WERI-Rb-1 (cell line): ENCODE results near the gene VDR.
"Not testable (repeated sequence)": the region's sequence is repeated elsewhere in the genome, so short reads cannot be mapped to it uniquely, and the experiment has no call there.

Experiments used
- DNase-seq: peaks from one replicate; pipeline ENCODE4 v3.0.0-alpha.2; 2020
- H3K27ac ChIP-seq: fragments of 250-450 bp; sonication (Bioruptor Pico); 2 replicates; pipeline ENCODE4 v1.5.1; 2020; ENCODE audit warnings: mild to moderate bottlenecking, moderate library complexity
- H3K27me3 ChIP-seq: fragments of 250-450 bp; sonication (Bioruptor Pico); 2 replicates; pipeline ENCODE4 v1.5.1; 2021; ENCODE audit warnings: mild to moderate bottlenecking, low read depth, moderate library complexity; ENCODE audit not compliant: insufficient read depth, severe bottlenecking
- H3K36me3 ChIP-seq: fragments of 250-450 bp; sonication (Bioruptor Pico); 2 replicates; pipeline ENCODE4 v1.5.1; 2020; ENCODE audit warnings: mild to moderate bottlenecking, moderate library complexity
- H3K4me3 ChIP-seq: 2 replicates; pipeline ENCODE4 v1.5.1; 2011; ENCODE audit warnings: low read depth, mild to moderate bottlenecking, control low read depth, low read length
- H3K9me3 ChIP-seq: fragments of 250-450 bp; sonication (Bioruptor Pico); 2 replicates; pipeline ENCODE4 v1.5.1; 2021; ENCODE audit warnings: mild to moderate bottlenecking, moderate library complexity; ENCODE audit not compliant: severe bottlenecking
- TF ChIP-seq, protein P1 (sequence below): IDR thresholded peaks from 2 replicates; pipeline ENCODE4 v1.5.1; 2011; ENCODE audit warnings: low read depth, mild to moderate bottlenecking, control low read depth, inconsistent platforms, low read length

VDR gene

GRCh38 chr12:47813511-47814196, 91.1 kb downstream of the VDR start:
- Histone ChIP-seq H3K4me3 (no peak overlapping the region), H3K9me3 (no peaks in the 10 kb centered on the region), H3K36me3 (0 out of 2 replicates have a peak, but pooled peaks cover 4% of the 10 kb centered on the region), H3K27me3 (no peaks in the 10 kb centered on the region), H3K27ac (no peak overlapping the region)
- TF ChIP-seq, protein P1, sequence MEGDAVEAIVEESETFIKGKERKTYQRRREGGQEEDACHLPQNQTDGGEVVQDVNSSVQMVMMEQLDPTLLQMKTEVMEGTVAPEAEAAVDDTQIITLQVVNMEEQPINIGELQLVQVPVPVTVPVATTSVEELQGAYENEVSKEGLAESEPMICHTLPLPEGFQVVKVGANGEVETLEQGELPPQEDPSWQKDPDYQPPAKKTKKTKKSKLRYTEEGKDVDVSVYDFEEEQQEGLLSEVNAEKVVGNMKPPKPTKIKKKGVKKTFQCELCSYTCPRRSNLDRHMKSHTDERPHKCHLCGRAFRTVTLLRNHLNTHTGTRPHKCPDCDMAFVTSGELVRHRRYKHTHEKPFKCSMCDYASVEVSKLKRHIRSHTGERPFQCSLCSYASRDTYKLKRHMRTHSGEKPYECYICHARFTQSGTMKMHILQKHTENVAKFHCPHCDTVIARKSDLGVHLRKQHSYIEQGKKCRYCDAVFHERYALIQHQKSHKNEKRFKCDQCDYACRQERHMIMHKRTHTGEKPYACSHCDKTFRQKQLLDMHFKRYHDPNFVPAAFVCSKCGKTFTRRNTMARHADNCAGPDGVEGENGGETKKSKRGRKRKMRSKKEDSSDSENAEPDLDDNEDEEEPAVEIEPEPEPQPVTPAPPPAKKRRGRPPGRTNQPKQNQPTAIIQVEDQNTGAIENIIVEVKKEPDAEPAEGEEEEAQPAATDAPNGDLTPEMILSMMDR, result no peak
- DNase-seq, result no peak

DNA sequence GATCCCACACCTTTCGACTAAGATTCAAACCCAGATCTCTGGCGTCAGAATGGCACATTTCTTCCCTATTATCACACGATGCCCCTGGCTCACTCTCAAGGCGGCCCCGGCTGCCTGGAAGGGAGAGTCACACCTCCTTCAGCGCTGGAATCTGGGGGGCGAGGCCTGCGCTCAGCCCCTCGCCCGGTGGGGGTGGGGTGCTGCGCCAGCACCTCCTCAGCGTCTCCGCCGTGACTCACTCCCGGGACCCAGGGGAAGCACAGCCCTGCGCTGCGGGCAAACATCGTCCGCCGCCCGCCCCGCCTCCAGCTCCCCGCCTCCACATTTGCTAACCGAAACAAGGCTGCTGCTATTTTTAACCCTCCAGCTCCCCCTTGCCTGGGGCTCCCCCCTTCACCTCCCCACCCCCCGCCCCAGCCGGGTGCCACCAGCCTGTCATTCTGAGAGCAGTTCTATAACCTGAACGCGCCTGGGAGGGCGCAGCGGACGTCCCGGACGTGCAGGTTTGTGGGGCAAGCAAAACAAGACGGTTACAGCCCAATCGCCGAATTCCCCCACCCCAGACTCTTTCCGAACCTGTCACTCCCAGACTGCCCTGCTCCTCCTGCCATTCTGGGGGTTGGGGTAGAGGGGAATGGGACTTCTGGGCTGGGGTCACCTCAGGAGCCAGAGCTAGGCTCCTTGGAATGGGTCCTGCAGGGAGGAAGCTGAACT, 91.8 kb downstream of the VDR start:
- TF ChIP-seq, protein P1, result no peak
- Histone ChIP-seq H3K4me3 (no peak overlapping the region), H3K9me3 (no peaks in the 10 kb centered on the region), H3K36me3 (0 out of 2 replicates have a peak, but pooled peaks cover 4% of the 10 kb centered on the region), H3K27ac (no peak overlapping the region), H3K27me3 (no peaks in the 10 kb centered on the region)
- no peak for DNase-seq

- H3K27me3 ChIP-seq, result no peaks in the 10 kb centered on the region
- no peak for DNase-seq
- H3K4me3 ChIP-seq, result no peak overlapping the region
- H3K9me3 ChIP-seq, result no peaks in the 10 kb centered on the region
- TF ChIP-seq, protein P1, result no peak
- H3K27ac ChIP-seq, result no peak overlapping the region
- no peaks in the 10 kb centered on the region for H3K36me3 ChIP-seq
Observed at GRCh38 chr12:47811581-47812484, 93.0 kb downstream of the VDR start.

DNA sequence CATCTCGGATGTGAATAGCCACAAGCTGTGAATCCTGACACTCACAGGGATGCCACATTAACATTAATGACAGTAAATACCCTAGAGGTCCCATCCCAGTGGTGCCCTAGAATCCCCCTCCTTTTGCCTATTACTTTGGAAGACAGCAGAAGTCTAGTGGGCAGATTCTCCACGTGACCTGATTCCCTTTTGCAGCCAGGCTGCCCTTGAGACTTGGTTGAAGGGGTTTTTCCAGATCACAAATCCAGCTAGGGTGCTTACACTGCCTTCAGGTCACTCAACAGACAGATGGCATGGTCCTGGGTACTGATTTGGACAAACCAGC, 93.8 kb downstream of the VDR start:
- Histone ChIP-seq H3K36me3 (no peaks in the 10 kb centered on the region), H3K9me3 (no peaks in the 10 kb centered on the region), H3K4me3 (no peak overlapping the region), H3K27me3 (no peaks in the 10 kb centered on the region), H3K27ac (no peak overlapping the region)
- no peak for DNase-seq
- TF ChIP-seq, protein P1, result no peak

- H3K27ac ChIP-seq, H3K36me3 ChIP-seq, DNase-seq, H3K4me3 ChIP-seq, H3K9me3 ChIP-seq, H3K27me3 ChIP-seq: not testable (repeated sequence)
Observed at GRCh38 chr12:47809518-47809917, 95.3 kb downstream of the VDR start.
